Ureter (tissue), 1 donor: Measurements from ENCODE around the gene MMP23B. TPM values are rescaled to one million over a fixed set of nuclear protein-coding genes. Genes with fewer than 3 reads are reported as not detected.
A peak's percentile ranks its signal among the peaks of the same experiment; 100 is the strongest.
"Not testable (repeated sequence)": the region's sequence is repeated elsewhere in the genome, so short reads cannot be mapped to it uniquely, and the experiment has no call there.

Source experiments
- DNase-seq: peaks from one replicate; pipeline ENCODE4 v3.0.0-alpha.2; 2020; ENCODE audit warnings: low spot score
- total RNA-seq: library from RNA; stranded (reverse); gene quantifications from one replicate; pipeline ENCODE4 v1.2.4, GENCODE V29; 2023
- donor health status: DM: yes; HTN: yes; CAD: no.

The MMP23B gene
- total RNA-seq, 1 donor from 2014 or later = 16.6 TPM

- DNase-seq = peak; percentile 80
Observed at GRCh38 chr1:1630965-1631781, 800 bp upstream of the MMP23B start.

DNA sequence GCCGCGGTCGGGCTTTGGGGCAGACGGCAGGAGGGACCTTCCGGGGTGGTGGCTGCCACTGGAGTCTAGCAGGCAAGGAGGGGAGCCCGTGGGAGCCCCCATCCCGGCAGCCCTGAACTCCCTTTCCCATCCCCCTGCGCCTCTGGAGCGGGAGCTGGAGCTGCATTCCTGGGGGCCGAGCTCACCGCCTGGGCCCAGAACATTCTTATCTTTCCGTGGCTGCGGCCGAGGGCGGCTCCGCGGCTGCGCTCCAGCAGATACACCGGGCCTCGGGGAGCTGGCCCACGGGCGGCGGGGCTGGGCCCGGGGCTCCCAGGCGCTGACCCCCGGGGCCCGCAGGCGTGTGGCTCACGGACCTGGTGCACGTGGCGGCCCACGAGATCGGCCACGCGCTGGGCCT is 1.4 kb downstream of the MMP23B start:
- DNase-seq = not testable (repeated sequence)

- DNase-seq = not testable (repeated sequence)
Observed at GRCh38 chr1:1634613-1635012, 2.6 kb downstream of the MMP23B start.

GRCh38 chr1:1636621-1637478 is 4.9 kb downstream of the MMP23B start:
- DNase-seq = not testable (repeated sequence)

DNA sequence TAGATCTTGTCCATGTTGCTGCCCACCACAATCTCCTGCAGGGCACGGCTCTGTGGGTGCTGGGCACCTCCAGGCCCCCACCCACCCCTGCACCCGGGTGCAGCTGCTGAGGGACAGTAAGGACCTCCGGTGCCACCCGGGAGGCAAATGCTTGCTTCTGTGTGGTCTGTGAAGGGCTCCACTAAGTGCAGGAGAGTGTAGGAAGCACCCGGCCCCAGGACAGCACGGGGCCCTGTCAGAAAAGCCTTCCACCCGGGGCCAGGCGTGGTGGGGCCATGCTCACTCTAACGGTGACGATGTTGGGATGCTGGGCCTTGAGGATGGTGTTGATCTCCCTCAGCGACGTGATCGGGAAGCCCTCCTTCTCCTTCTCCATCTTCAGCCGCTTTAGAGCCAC is 5.5 kb downstream of the MMP23B start:
- DNase-seq = not testable (repeated sequence)

DNA sequence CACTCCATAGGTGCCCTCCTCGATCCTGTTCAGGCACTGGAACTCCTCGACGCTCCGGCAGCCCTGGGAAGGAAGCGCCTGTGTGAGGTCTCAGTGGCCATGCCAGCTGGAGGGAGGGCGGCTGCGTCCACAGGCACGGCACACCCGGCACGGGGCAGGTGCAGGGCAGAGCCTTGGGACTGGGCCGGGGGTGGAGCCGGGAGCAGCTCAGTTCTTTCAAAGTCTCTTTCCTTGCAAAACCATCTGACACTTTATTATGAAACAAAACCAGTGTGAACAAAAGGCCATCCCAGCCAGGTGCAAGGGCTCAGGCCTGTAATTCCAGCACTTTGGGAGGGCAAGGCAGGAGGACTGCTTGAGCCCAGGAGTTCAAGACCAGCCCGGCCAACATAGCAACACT is 6.6 kb downstream of the MMP23B start:
- not testable (repeated sequence) for DNase-seq

- not testable (repeated sequence) for DNase-seq
Observed at GRCh38 chr1:1639368-1639767, 7.4 kb downstream of the MMP23B start.

GRCh38 chr1:1640081-1640480 is 8.1 kb downstream of the MMP23B start:
- not testable (repeated sequence) for DNase-seq

GRCh38 chr1:1640711-1641461 is 8.9 kb downstream of the MMP23B start:
- DNase-seq = not testable (repeated sequence)

- DNase-seq = not testable (repeated sequence)
Observed at GRCh38 chr1:1646326-1646725, 14.4 kb downstream of the MMP23B start.

DNA sequence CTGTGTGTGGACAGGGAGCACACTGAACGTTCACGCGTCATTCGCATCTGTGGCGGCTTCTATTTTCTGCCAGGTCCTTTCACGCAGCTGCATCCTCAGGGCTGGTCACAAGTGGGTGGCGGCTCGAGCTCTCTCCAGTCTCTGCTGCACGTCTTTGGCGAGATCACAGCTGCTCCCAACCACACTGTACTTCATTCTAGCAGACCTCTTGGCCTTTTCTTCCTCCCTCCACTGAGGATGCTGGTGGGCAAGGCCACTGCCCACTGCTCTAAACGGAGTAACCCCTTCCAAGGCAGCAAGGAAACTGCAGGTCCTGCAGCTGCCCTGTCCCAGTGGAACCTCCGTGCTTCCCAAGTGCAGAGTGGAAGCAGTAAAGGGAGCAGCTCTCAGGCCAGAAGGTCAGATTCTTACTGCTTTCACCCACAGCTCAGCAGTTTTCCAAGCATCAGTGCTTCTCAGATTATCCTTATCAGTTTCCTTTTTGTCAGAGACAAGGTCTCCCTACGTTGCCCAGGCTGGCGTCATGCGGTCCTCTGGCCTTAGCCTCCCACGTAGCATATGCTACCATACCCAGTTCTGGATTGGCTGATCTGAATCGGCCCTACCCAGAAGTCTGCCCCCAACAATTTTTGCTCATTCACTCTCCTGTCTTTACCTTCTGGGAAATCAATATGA is 15.7 kb downstream of the MMP23B start:
- DNase-seq = not testable (repeated sequence)

DNA sequence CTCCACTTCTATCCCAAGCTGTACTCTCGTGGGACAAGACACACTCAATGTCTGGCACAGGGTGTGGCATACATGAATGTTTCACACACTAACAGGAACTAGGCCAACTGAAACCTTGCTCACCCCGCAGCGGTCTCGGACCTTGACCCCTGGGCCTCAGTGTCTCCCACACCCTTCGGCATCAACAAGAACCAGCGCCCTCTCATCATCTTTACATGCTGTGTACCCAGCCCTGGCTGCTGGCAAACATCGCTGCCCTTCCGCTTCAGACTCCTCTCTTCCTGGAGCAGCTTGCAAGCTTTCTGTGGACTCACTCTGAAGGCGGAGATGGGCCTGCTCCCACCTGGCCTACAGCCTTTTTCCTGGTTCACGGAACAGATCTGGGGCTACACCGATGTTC is 16.3 kb downstream of the MMP23B start:
- DNase-seq = not testable (repeated sequence)

DNA sequence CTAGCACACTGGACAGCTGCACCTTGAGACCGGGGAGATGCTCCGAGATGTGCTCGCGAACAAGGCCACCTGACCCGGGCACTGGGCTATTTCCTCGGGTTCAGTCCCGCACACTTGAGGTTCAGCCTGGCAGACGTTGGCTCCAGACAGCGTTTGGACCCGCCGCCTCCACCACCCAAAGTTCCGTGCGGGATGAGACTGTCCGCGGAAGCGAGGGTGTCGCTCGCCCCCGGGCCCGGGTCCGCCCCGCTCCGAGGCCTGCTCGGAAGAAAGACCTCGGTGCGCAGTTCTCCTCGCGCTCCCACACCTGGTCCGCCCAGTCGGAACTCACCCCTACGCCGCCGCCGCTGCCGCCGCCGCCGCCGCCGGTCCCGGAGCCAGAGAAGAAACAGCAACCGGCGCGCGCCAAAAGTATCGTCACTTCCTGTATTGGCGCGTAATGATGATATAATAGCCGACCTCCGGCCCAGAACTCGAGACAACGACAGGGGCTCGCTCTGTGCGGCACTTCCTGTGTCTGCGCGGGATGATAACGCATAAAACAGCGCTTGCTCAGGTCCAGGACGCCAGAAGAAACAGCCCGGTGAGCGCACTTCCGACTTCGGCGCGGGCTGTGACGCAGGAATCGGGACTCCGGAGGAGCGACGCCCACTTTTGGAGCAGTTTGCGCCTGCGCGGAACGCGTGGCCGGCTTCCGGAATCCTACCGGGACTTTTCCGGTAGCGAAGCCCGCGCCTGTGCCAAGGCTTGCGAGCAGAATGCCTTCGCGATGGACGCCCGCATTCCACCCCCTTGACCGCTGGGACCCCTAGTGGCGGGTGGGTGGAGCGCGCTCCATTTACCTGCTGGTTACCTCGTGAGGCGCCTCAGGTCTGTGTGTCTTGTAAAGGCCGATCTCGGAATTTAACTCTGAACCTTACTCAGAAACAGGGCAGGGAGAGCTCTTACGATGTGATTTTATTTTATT is 26.9 kb downstream of the MMP23B start, which contains the start of gene CDK11B:
TSS of gene CDK11B (minus strand) at position 422 of the 967 bp plus-strand sequence. CDS start 1,519 bp downstream, outside the sequence.
- DNase-seq = peak; percentile 93

DNA sequence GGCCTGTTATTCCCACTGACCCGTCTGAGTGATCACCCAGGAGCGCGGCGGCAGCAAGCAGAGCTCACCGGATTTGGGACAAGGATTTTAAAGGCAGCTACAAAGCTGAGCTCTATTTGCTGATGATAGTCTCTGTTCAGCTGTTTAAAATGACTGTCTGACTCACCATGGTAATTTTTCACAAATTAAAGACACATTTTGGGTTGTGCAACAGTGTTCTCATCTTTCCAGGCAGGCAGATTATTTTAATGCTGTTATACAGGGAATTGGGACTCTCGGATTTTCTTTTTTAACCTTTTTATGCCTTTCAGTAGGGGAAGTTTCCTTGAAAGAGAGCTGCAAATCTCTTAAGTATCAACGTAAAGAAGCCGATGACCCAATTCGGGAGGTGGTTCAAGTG is 30.4 kb downstream of the MMP23B start:
- not testable (repeated sequence) for DNase-seq

GRCh38 chr1:1662830-1663560 is 31.0 kb downstream of the MMP23B start:
- DNase-seq = not testable (repeated sequence)

DNA sequence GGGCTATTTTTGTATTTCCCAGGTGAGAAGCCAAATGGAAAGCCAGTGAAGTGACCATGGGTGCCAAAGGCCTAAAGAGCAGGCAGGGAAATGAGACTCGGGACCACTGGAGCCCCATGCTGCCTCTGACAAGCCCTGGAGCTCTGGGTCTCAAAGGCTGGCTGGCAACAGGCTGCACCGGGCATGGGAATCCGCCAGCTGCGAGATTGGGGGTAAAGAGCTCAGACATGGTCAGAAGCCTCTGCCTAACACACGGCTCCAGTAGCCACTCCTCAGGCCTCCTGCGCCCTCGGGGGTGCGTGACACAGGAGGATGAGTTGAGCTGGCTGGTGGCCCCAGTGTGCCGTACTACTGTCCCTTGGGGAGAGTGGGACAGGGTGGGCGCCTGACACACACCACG is 32.3 kb downstream of the MMP23B start:
- not testable (repeated sequence) for DNase-seq

DNA sequence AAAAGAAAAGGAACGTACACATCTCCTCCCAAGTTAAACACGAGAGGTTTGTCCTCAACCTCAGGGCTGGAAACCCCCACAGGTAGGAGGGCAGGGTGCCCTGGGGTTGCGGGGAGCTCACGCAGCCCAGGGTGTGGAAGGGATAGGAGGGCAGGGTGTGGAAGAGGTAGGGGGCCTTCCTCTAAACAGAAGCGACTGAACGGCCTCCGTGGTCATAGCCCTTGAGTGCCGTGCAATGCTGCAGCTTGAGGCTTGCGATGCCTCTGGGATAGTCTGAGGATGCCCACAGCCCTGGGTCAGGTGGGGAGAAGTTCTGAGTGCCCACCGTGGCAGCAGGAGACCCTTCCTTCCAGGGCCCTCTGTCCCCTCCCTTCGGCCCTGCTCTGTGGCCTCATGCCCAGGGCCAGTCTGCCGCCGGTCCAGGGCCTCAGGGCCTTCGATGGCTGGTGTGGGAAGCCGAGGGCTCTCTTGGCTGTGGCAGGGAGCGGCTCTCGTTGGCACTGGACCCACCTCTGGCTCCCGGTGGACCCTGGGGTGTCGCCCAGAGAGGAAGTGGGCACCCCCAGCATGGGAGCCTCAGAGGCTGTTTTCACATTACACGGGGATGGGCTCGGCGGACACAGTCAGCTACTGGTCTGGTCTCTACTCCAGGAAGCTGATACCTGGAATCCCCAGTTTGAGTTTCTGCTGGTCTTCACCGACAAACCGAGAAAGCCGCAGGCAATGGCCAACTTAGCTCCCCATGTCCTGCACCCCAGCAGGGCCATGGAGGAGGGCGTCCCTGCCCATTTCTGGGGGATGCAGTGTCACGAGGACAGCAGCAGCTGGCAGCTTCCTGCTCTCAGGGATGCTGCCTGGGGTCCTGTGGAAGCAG is 33.2 kb downstream of the MMP23B start:
- no peak for DNase-seq

DNA sequence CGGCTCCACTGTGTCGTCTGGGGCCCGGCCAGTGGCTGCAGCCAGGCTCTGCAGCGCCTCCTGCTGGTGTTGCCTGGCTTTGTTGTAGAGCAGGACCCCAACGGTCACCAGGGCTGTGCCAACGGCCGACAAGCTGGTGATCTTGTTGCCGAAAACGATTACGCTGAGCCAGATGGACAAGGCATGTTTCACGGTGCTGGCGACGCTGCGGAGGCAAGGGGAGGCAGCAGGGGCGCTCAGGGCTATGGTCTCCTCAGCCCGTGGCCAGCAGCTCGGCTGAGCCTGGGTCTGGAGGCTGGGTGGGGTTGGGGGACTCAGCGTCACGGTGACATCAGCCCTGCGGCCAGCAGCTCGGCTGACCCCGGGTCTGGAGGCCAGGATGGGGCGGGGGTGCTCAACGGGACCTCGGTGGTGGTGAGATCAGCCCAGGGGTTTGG is 33.9 kb downstream of the MMP23B start:
- no peak for DNase-seq
